NOMO-1 treated with DMSO at 0.1 percent for 48 hours (cell line): ENCODE data around the gene BANK1.
A peak's percentile ranks its signal among the peaks of the same experiment; 100 is the strongest.

ENCODE experiments used
- DNase-seq: peaks from one replicate; lab custom pipeline; 2025; ENCODE audit not compliant: unreplicated experiment; lab: John Stamatoyannopoulos, UW

Gene BANK1

GRCh38 chr4:101807351-101807750 is 16.8 kb downstream of the BANK1 start:
- no peak for DNase-seq

- no peak for DNase-seq
Observed at GRCh38 chr4:101813604-101814003, 23.1 kb downstream of the BANK1 start.

- DNase-seq, result no peak
Observed at GRCh38 chr4:101818362-101818761, 27.8 kb downstream of the BANK1 start.

- DNase-seq, result no peak
Observed at GRCh38 chr4:101823864-101824263, 33.3 kb downstream of the BANK1 start.

- no peak for DNase-seq
Observed at GRCh38 chr4:101824500-101824899, 34.0 kb downstream of the BANK1 start.

- DNase-seq, result no peak
Observed at GRCh38 chr4:101825953-101826352, 35.4 kb downstream of the BANK1 start.

- no peak for DNase-seq
Observed at GRCh38 chr4:101831816-101832215, 41.3 kb downstream of the BANK1 start.

- DNase-seq, result no peak
Observed at GRCh38 chr4:101833480-101833879, 43.0 kb downstream of the BANK1 start.

GRCh38 chr4:101835121-101835904 is 44.8 kb downstream of the BANK1 start:
- peak; percentile 59 for DNase-seq

GRCh38 chr4:101843054-101843453 is 52.5 kb downstream of the BANK1 start:
- DNase-seq, result no peak

- no peak for DNase-seq
Observed at GRCh38 chr4:101846550-101846949, 56.0 kb downstream of the BANK1 start.

GRCh38 chr4:101850698-101851097 is 60.2 kb downstream of the BANK1 start:
- no peak for DNase-seq

GRCh38 chr4:101851672-101852071 is 61.1 kb downstream of the BANK1 start:
- DNase-seq, result no peak

- no peak for DNase-seq
Observed at GRCh38 chr4:101853028-101853427, 62.5 kb downstream of the BANK1 start.

GRCh38 chr4:101853691-101854090 is 63.2 kb downstream of the BANK1 start:
- DNase-seq, result no peak

- DNase-seq, result no peak
Observed at GRCh38 chr4:101855239-101855638, 64.7 kb downstream of the BANK1 start.

- DNase-seq, result no peak
Observed at GRCh38 chr4:101856149-101856548, 65.6 kb downstream of the BANK1 start.

GRCh38 chr4:101857176-101857575 is 66.6 kb downstream of the BANK1 start:
- peak; percentile 1 for DNase-seq

GRCh38 chr4:101858641-101859040 is 68.1 kb downstream of the BANK1 start:
- no peak for DNase-seq

- no peak for DNase-seq
Observed at GRCh38 chr4:101862595-101862994, 72.1 kb downstream of the BANK1 start.

- no peak for DNase-seq
Observed at GRCh38 chr4:101864660-101865059, 74.1 kb downstream of the BANK1 start.

GRCh38 chr4:101865501-101866062 is 75.1 kb downstream of the BANK1 start:
- no peak for DNase-seq

GRCh38 chr4:101870874-101871273 is 80.3 kb downstream of the BANK1 start:
- no peak for DNase-seq
